GM19438 (cell line): ENCODE data around the gene ETNK1.
"Not testable (repeated sequence)": the region's sequence is repeated elsewhere in the genome, so short reads cannot be mapped to it uniquely, and the experiment has no call there.

Source experiments
- ATAC-seq: cut with Tn5 transposase; IDR thresholded peaks from one replicate; pipeline ENCODE4 v1.9.1; 2021; ENCODE audit warnings: low read depth; ENCODE audit not compliant: unreplicated experiment

Gene ETNK1

DNA sequence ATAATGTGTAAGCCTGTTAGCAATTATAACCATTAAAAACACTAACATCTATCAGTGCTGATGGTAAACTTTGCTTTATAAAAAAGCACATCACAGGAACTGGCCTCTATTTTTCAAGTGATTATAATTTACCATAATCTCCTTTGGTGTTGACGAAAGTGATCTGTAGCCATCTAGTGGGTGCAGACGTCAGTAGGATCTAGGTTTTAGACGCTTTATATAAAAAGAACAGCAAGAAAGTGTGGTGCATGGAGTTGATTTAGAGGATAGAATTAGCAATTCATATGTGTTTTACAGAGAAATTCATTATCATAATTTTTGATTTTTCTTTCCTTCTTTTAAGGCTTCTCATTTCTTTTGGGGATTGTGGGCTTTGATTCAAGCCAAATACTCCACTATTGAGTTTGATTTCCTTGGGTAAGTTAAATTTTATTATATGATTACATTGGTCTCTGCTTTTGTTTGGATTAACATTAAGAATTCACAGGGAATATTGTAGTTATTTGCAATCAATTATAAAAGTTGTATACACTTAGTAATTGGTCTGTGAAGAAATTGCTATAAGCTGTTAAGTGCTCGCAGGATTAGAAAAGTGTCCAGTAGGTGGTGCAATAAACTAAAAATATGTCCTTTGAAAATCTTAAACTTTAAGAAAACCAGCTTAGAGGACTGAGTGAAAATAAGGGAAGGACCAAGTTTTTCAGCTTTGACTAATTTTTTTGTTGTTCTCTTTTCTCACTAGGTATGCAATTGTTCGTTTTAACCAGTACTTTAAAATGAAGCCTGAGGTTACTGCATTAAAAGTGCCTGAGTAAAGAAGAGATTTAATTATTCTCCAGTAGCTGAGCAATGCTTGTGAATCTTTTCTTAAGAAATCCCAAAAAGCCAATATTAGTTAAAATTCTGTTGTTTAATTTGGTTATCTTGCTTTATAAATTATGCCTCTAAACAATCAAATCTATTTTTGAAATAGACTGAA is 59.5 kb downstream of the ETNK1 start:
- ATAC-seq = no peak

DNA sequence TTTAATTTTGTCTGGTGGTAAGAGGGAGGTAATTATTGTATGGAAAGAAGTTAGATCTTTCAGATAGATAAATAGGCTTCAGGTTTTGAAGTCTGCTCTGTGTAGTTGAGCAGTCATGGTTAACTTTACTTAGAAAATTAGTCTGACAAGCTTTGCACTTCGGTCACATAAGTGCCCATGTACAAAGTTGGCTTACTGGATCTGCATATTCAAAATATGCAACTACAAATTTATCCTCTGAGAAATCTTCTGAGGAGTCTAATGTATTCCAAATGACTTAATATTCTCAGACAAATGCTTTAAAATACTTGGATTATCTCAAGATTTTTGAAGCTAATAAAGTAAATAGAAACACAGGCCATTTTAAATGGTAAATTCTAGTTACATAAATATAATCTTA is 61.2 kb downstream of the ETNK1 start:
- no peak for ATAC-seq

DNA sequence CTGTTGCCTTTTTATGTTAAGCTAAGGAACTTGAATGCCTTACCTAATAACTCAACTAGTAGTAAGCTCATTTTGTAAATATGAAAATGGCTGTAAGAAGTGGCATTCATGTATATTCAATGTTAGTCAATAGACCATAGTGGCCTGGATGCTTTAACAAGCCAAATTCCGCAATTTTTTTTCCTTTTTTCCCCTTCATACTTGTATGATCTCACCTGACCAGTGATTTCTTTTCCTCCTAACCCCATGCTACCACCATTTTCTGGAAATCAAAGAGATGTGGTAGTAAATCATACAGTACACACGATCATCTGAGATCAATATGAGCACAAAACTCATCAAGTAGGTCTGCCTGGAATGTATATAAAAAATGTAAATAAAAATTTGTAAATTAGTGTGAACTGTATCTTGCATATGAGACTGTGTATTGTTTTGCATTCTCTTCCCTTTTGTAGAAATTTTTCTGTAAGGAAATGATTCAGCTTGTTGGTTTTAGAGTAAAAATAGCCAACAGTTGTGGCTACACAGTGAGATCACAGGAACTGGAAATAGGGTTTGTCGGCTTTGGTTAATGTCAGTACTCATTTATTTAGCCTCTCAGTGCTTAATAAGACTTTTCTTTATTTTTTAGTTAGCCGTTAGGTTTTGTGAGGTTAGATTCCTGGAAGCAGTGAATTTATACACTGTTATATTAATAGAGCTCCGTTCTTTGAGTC is 62.5 kb downstream of the ETNK1 start:
- peak; percentile 78 for ATAC-seq

DNA sequence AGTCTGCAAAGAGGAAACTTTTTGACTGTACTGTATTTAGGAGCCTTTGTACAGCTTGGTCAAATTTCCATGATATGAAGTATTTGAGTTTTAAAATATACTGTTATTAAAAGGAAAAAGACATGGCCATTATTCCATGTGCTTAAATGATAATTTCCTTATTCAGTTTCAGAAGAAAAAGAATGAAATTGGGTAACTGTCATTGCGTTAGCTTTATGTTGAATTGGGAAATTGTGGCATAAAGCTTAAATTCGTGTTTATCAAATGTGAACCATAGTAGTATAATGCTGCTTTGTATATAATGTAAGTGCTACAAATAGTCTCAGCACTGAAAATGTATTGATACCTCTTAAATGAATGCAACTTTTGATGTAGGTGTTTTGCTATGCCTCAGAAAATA is 64.9 kb downstream of the ETNK1 start:
- ATAC-seq = no peak

DNA sequence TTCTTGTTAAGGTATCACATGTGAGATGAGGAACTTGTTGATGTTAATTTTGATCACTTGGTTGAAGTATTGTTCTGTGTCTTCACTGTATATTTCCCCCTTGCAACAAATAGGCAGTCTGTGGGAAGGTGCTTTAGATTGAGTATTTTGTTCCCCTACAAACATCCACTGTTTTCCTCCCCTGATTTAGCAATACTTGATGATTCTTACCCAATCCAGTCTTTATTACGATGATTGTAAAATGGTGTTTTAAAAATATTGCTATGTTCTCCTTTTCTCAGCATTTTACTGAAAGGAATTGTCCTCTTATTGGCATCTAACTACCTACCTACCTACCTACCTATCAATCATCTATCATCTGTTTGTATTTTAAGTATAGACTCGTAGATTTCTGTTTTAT is 66.3 kb downstream of the ETNK1 start:
- no peak for ATAC-seq

DNA sequence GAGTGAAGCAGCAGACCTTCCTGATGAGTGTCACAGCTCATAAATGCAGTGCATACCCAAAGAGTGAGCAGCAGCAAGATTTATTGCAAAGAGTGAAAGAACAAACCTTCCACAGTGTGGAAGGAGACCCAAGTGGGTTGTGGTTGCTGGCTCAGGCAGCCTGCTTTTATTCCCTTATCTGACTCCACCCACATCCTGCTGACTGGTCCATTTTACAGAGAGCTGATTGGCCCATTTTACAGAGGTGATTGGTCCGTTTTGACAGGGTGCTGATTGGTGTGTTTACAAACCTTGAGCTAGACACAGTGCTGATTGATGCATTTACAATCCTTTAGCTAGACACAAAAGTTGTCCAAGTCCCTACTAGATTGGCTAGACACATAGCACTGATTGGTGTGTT is 67.5 kb downstream of the ETNK1 start:
- ATAC-seq = not testable (repeated sequence)

DNA sequence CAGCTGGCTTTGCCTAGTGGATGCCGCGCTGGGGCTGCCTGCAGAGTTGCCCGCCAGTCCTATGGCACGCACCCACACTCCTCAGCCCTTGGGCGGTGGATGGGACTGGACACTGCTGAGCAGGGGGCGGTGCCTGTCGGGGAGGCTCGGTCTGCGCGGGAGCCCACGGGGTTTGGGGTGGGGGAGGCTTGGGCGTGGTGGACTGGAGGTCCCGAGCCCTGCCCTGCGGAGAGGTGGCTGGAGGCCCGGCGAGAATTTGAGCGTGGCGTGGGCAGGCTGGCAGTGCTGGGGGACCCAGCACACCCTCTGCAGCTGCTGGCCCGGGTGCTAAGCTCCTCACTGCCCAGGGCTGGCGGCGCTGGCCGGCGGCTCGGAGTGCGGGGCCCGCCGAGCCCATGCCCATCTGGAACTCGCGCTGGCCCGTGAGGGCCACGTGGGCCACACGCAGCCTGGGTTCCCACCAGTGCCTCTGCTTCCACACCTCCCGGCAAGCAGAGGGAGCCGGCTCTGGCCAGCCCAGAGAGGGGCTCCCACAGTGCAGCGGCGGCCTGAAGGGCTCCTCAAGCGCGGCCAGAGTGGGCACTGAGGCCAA is 68.1 kb downstream of the ETNK1 start:
- no peak for ATAC-seq

DNA sequence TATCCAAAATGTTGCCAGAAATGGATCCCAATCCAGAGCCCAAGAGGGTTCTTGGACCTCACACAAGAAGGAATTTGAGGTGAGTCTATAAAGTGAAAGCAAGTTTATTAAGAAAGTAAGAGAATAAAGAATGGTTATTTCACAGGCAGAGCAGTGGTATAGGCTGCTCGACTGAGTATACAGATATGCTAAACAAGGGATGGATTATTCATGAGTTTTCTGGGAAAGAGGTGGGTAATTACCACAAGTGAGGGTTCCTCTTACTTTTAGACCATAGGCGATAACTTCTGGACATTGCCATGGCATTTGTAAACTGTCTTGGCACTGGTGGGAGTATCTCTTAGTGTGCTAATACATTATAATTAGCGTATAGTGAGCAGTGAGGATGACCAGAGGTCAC is 73.6 kb downstream of the ETNK1 start:
- ATAC-seq = no peak

DNA sequence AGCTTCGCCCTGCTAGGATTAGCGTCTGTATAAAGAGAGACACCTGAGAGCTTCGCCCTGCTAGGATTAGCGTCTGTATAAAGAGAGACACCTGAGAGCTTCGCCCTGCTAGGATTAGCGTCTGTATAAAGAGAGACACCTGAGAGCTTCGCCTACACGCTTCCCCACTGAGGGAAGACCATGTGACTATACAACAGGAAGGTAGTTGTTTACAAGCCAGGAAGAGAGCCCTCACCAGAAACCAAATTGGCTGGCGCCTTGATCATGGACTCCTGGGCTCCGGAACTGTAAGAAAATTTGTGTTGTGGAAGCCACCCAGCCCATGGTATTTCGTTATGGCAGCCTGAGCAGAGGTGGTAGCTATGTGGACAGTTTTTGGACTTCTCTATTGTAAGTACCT is 74.7 kb downstream of the ETNK1 start:
- ATAC-seq = not testable (repeated sequence)

DNA sequence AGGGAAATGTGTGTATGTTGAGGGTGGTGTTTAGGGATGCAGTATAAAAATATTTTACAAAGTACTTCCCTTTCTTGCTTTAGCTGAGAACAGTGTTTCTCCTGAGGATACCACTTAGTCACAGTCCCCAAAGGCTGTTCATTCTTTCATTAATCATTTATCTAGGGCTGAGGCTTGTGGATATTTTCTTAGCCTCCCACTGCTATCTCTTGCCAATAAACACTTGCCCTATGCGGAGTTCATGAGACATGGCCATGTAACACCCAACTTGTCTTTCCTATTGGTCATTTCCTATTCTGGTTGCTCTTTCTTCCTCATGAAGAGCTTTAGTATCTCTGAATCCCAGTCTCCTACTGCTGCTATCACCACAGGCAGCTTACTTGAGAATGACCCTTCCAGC is 75.1 kb downstream of the ETNK1 start:
- ATAC-seq = no peak

DNA sequence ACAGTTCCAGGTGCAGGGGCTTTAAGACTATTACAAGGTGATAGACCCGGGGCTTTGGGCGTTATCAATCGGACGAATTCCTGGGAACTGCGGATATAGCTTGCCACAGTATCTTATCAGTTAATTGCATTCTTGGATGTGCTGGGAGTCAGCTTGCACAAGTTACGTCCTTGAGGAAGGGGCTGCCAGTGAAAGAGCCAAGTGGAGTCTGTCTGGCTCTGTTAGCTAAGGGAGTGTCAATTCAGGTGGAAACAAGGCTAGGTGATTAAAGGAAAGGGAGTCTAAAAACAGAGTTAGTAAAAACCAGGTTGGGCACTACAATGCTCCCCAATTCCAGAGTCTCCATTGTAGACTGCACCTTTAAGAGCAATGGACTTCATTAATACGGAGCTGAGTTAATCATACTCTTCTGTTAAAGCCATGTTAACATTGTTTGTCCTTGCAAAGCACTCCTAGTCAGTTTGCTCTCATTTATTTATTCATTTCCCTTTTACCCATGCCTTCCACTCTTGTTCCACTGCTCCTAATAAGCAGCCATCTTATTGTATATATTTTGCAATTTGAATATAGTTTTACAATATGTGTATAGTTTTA is 76.3 kb downstream of the ETNK1 start:
- ATAC-seq = not testable (repeated sequence)

DNA sequence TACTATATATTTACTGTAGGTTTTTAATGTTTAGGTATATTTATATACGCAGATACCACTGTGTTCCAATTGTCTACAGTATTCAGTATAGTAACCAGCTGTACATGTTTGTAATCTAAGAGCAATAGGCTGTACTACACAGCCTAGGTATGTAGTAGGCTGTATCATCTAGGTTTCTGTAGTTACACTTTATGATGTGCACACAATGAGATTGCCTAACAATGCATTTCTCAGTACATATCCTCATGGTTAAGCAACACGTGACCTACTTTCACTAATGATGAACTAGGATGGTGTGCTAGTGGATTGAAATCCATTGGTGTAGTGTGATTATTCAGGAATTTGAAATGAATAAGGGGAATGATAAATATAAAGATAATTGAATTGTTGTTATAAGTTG is 77.7 kb downstream of the ETNK1 start:
- no peak for ATAC-seq

DNA sequence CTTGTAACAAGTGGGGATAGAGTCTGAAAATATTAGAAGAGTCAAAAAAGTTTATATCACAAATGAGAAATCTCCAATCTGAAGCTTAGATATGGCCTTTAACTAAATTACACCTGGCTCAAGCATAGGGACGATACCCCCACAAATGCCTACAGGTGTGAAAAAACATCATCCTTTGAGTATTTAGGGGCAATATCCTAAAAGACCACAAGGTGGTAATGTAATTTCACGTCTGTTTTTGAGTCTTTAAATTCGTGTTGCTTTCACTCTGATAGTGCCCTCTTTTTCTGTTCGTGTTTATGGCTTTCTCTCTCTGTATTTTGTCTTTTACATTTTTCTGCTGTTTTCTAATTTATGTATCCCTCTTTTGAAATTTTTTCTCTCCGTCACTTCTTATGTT is 84.3 kb downstream of the ETNK1 start:
- ATAC-seq = peak; percentile 56

DNA sequence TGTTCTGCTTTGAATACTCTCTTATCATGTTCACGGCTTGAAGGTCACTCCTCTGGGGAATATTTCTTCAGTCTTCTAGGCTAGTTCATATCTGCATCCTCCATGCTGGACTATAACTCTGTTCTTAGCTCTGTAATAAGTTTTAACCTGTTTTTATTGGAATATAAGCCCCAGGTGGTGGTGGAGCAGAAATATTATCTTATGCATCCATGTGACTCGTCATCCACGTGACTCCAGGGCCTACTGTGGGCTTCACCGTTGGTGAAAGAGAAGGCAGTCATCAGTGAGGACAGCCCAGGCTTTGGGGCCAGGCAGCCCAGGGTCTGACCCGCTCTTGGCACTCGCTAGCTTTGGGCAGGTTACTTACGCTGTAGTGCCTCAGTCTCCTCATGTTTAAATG is 87.1 kb downstream of the ETNK1 start:
- ATAC-seq = no peak

DNA sequence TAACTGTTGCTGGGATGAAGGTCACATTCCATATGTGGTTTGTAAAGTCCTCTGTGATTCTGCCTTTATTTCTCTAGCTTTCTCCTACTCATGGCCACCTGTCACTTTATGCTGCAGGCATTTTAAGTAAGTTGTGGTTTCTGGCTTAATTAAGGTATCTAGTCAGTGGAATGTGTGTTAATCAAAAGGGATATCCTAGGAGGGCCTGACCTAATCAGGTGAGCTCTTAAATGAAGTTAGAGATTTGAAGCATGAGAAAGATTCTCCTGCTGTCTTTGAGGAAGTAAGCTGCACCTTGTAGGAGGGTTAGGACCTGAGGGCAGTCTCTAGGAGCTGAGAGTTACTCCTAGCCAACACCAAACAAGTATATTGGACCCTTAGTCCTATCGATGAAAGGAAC is 90.3 kb downstream of the ETNK1 start:
- no peak for ATAC-seq

DNA sequence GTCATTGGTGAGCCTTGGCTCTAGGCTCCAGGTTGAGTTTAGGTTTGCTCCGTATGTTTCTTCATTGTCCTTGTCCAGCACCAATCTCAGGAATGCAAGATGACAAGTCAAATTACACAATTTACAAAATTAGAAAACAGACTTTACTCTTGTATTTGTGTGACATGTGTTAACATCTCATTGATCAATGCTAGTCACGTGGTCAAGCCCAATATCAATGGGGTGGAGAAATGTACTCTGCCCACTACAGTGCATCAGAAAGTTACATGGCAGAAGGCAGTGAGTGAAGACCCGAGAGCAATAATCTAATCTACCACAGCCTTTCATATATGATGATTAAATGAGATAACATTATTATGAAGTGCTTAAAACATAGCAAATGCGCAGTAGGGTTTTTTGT is 94.8 kb downstream of the ETNK1 start:
- no peak for ATAC-seq

DNA sequence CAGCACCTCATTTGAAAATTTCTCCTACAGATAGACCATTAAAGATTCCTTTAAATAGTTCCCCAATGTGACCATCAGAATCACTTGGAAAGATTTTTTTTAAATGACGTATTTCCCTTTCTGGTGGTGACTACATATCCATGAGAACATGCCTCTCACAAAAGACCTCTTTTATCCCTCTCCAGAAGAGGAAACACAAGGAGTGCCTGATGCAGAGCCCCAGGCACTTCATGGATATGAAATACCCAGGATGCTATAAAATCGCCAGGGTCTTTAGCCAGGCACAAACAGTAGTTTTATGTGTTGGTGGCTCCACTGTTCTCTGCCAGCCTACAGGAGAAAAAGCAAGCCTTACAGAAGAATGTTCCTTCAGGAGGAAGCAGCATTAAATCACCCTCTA is 97.1 kb downstream of the ETNK1 start:
- no peak for ATAC-seq

DNA sequence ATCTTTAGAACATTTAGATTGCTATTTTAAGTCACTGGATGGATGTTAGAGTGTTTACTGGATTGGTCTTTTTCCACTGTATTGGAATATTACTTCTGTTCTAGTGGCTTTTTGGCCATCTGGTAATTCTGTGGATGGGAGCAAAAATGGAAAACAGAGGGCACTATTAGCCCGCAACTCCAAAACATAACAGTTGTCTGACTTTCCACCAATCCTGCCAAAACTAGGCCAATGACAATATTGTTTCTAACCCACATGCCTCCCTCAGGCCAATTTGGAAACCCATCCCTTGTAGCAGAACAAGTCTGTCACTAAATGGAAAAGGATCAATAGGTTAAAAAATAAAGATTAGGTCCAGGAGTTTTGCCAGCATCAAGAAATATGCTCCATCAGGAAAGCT is 97.8 kb downstream of the ETNK1 start:
- no peak for ATAC-seq

DNA sequence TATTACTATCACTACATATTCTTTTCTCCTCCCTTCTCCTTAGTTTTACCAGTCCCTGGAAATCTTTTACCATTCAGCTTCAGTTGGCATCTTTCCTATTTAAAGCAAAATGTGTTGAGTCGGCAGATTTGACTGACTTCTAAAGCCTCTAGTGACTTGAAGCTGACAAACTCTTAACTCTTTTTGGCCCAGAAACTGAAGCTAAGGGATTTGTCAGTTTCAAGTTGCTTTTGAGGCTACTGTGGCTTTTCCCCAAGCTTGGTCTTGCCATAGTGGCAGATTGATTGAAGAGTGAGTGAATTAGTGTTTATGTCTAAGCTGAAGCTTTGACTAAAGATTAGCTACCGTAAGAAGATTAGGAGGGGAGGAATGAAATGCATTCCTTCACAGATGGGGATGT is 104.0 kb downstream of the ETNK1 start:
- no peak for ATAC-seq

DNA sequence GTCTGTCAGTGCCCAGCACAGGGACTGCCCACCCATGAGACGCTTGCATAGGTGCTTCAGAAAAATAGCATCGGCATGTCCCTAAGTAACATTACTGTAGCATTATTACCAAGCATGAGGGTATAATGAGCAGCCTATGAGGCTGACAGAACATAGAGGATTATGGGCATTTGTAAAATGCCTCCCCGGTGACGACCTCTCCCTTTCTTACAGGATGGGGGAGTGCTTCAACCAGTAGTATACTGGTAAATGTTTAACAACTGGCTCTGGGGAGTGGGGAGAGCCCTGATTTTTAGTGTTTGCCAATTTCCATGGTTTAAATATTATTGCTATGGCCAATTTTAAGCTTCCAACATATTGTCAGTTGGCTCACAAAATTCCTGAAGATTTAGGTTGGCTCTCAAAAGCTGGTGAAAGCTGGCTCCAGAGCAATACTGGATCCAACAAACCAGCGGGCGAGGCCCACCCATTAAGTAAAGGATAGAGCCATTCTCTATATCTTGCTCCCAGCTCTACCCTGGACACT is 104.5 kb downstream of the ETNK1 start:
- no peak for ATAC-seq

DNA sequence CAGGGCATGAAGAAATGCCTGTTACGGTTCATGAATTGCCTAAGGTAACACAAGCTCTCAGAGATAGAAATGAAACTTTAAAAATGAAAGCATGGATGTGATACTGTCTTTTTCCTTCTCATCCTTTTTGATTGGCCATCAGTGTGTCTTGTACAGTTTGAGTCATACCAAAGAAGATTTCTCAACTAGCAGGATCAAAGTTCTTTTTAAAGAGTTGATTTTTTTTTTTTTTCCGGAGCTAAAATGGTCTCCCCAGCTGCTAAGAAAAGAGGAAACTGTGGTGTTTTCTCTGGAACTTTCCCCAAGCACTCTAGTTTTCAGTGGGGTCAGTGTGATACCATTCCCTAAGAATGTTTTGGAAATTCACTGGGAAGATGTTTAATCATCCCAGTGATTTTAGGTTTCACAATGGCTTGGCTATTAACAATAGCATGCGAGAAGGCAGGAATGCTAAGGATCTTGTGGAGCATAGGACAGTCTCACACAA is 105.0 kb downstream of the ETNK1 start:
- ATAC-seq = no peak
